ENCODE data around the gene ENTPD7.

DNA sequence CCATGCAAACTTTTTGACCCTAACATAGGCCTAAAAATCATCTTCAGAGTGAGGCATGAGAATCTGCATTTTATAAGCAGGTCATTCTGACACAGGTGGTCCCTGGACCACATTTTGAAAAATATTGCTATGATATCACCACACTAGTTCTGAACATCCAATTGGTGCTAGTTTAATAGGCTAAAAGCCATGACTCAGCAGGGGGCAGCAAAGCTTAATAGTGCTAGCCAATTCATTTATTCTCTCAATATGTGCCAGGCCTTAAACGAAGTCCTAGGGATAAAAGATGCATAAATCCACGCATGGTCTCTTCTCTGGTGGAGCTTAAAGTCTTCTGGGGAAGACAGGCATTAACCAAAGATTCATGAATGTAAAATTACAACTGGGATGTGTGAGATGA, 28.9 kb upstream of the ENTPD7 start:
- TF ChIP-seq RAD21 (CRISPR knock-in tag; conservative IDR thresholded peaks at IDR 0.05 in 1 of 2, IDR thresholded peaks at IDR 0.05 in 1 of 2) (peak; percentile 65 to 72), ATF7 (IDR thresholded peaks at IDR 0.05) (no peak)
